H1 (cell line): ENCODE data around the gene RASA4B. TPM values are rescaled to one million over a fixed set of nuclear protein-coding genes. Genes with fewer than 3 reads are reported as not detected.
A peak's percentile ranks its signal among the peaks of the same experiment; 100 is the strongest.

Experiments used
- CTCF ChIA-PET: fragments of 300-600 bp; sonication (Branson Sonifier 250); formaldehyde crosslinking; loops from one replicate; lab custom pipeline; 2021; ENCODE audit not compliant: partially characterized antibody; lab: Charles Lee
- POLR2A ChIA-PET: fragments of 300-600 bp; sonication (Branson Sonifier 250); formaldehyde crosslinking; loops from one replicate; lab custom pipeline; 2021; ENCODE audit warnings: inconsistent platforms; ENCODE audit not compliant: partially characterized antibody; lab: Charles Lee
- DNase-seq, 2 experiments: peaks; one replicate each; pipeline versions ENCODE4 v3.0.0 to v3.0.0-alpha.2; 2010 to 2022; ENCODE audit warnings: low spot score in 2 of 2, low read depth in 1 of 2, mixed read lengths in 1 of 2
- FAIRE-seq: peaks from 2 replicates; lab custom pipeline; 2011; peaks lifted over from hg19 to GRCh38; lab: Jason Lieb, UNC
- H2AFZ ChIP-seq: 2 replicates; pipeline ENCODE4 v1.8.1; 2012; ENCODE audit warnings: low read length, inconsistent platforms
- H2AK5ac ChIP-seq: 2 replicates; pipeline ENCODE4 v1.6.1; 2013; ENCODE audit warnings: low read depth, low read length
- H2BK120ac ChIP-seq: replicated peaks from 2 replicates; pipeline ENCODE3; 2013; ENCODE audit warnings: low read depth, low read length, inconsistent platforms
- H2BK12ac ChIP-seq: 2 replicates; pipeline ENCODE4 v1.6.1; 2013; ENCODE audit warnings: low read depth, low read length
- H2BK15ac ChIP-seq: 2 replicates; pipeline ENCODE4 v1.6.1; 2013; ENCODE audit warnings: low read length
- H2BK20ac ChIP-seq: 2 replicates; pipeline ENCODE4 v1.6.1; 2013; ENCODE audit warnings: low read length
- H2BK5ac ChIP-seq: 2 replicates; pipeline ENCODE4 v1.6.1; 2013; ENCODE audit warnings: low read depth, low read length
- H3K14ac ChIP-seq: 2 replicates; pipeline ENCODE4 v1.6.1; 2013; ENCODE audit warnings: inconsistent platforms; ENCODE audit not compliant: insufficient read length
- H3K18ac ChIP-seq: 2 replicates; pipeline ENCODE4 v1.6.1; 2013; ENCODE audit warnings: low read length; ENCODE audit errors: extremely low read depth
- H3K23ac ChIP-seq: 2 replicates; pipeline ENCODE4 v1.6.1; 2013; ENCODE audit warnings: inconsistent platforms; ENCODE audit not compliant: insufficient read length
- H3K23me2 ChIP-seq: 2 replicates; pipeline ENCODE4 v1.6.1; 2013; ENCODE audit warnings: low read depth, low read length
- H3K27ac ChIP-seq: 2 replicates; pipeline ENCODE4 v1.6.1; 2011; ENCODE audit warnings: low read depth, low read length, inconsistent platforms
- H3K27me3 ChIP-seq, 4 experiments: replicated peaks in 1 of 4; 1 replicate in 1 of 4; 2 replicates in 3 of 4; pipeline versions ENCODE4 v1.6.1 to v1.8.1; 2011 to 2013; ENCODE audit warnings: low read length in 3 of 4, mild to moderate bottlenecking in 3 of 4, inconsistent platforms in 2 of 4, mixed read lengths in 2 of 4, moderate library complexity in 1 of 4; ENCODE audit not compliant: control insufficient read depth in 3 of 4, insufficient read depth in 3 of 4; ENCODE audit errors: extremely low read depth in 1 of 4
- H3K36me3 ChIP-seq, 4 experiments: 2 replicates each; pipeline versions ENCODE4 v1.6.1 to v1.8.1; 2011 to 2013; ENCODE audit warnings: mild to moderate bottlenecking in 4 of 4, low read length in 3 of 4, moderate library complexity in 2 of 4, control low read depth in 1 of 4, inconsistent platforms in 1 of 4; ENCODE audit not compliant: insufficient read depth in 4 of 4, control insufficient read depth in 2 of 4
- H3K4ac ChIP-seq: replicated peaks from 2 replicates; pipeline ENCODE3; 2013; ENCODE audit warnings: low read length, low read depth, mixed read lengths, inconsistent platforms; ENCODE audit not compliant: insufficient read length
- H3K4me1 ChIP-seq, 4 experiments: replicated peaks in 1 of 4; 1 replicate in 1 of 4; 2 replicates in 3 of 4; pipeline versions ENCODE4 v1.6.1 to v1.8.1; 2011 to 2013; ENCODE audit warnings: low read length in 3 of 4, inconsistent platforms in 2 of 4, mixed read lengths in 1 of 4; ENCODE audit not compliant: insufficient read depth in 4 of 4, control insufficient read depth in 3 of 4
- H3K4me2 ChIP-seq, 2 experiments: 2 replicates each; pipeline versions ENCODE4 v1.6.1 to v1.8.1; 2011 to 2013; ENCODE audit warnings: low read depth in 2 of 2, low read length in 2 of 2, control low read depth in 1 of 2, inconsistent platforms in 1 of 2, mild to moderate bottlenecking in 1 of 2; ENCODE audit not compliant: insufficient read depth in 1 of 2
- H3K4me3 ChIP-seq, 4 experiments: fragments of 200-600, 300-600 bp in 1 of 4; sonication (generic), shearing (Covaris generic), sonication (Bioruptor Twin) in 1 of 4; 2 replicates each; pipeline versions ENCODE4 v1.5.1 to v1.8.1; 2011 to 2016; ENCODE audit warnings: low read length in 4 of 4, low read depth in 3 of 4, control low read depth in 2 of 4, inconsistent platforms in 2 of 4, mild to moderate bottlenecking in 2 of 4, mixed read lengths in 1 of 4, moderate library complexity in 1 of 4; ENCODE audit not compliant: insufficient read depth in 2 of 4; ENCODE audit errors: extremely low read depth in 1 of 4
- H3K56ac ChIP-seq: replicated peaks from 2 replicates; pipeline ENCODE3; 2013; ENCODE audit warnings: low read depth, mild to moderate bottlenecking, mixed read lengths, low read length, inconsistent platforms; ENCODE audit not compliant: insufficient read length
- H3K79me1 ChIP-seq: 2 replicates; pipeline ENCODE4 v1.6.1; 2013; ENCODE audit warnings: low read depth, low read length, control low read depth
- H3K79me2 ChIP-seq, 2 experiments: 2 replicates each; pipeline versions ENCODE4 v1.6.1 to v1.8.1; 2012 to 2013; ENCODE audit warnings: low read length in 2 of 2, mild to moderate bottlenecking in 2 of 2, inconsistent platforms in 1 of 2; ENCODE audit not compliant: insufficient read depth in 2 of 2, control insufficient read depth in 1 of 2
- H3K9ac ChIP-seq, 4 experiments: replicated peaks in 1 of 4; 1 replicate in 1 of 4; 2 replicates in 3 of 4; pipeline versions ENCODE4 v1.6.1 to v1.8.1; 2011 to 2013; ENCODE audit warnings: low read depth in 3 of 4, low read length in 3 of 4, control low read depth in 2 of 4, mild to moderate bottlenecking in 2 of 4, moderate library complexity in 2 of 4, inconsistent platforms in 1 of 4; ENCODE audit errors: extremely low read depth in 1 of 4
- H3K9me3 ChIP-seq, 2 experiments: 2 replicates each; pipeline versions ENCODE4 v1.6.1 to v1.8.1; 2012 to 2013; ENCODE audit warnings: mild to moderate bottlenecking in 2 of 2, moderate library complexity in 2 of 2, control low read depth in 1 of 2, inconsistent platforms in 1 of 2, low read depth in 1 of 2, low read length in 1 of 2, mixed read lengths in 1 of 2; ENCODE audit not compliant: insufficient read depth in 2 of 2
- H4K20me1 ChIP-seq, 2 experiments: replicated peaks in 1 of 2; 2 replicates each; pipeline versions ENCODE3 to v1.8.1; 2011 to 2013; ENCODE audit warnings: inconsistent platforms in 2 of 2, low read length in 2 of 2, mild to moderate bottlenecking in 1 of 2; ENCODE audit not compliant: insufficient read depth in 2 of 2, control insufficient read depth in 1 of 2
- H4K5ac ChIP-seq: 2 replicates; pipeline ENCODE4 v1.6.1; 2013; ENCODE audit warnings: low read length, low read depth, mixed read lengths, inconsistent platforms; ENCODE audit not compliant: insufficient read length
- H4K8ac ChIP-seq: 2 replicates; pipeline ENCODE4 v1.8.0; 2013; ENCODE audit warnings: mild to moderate bottlenecking, moderate library complexity, low read length, inconsistent platforms; ENCODE audit not compliant: insufficient read depth; ENCODE audit errors: extremely low read depth
- H4K91ac ChIP-seq: replicated peaks from 2 replicates; pipeline ENCODE3; 2013; ENCODE audit warnings: low read length, mixed read lengths, inconsistent platforms; ENCODE audit not compliant: insufficient read length
- ATF2 ChIP-seq: IDR thresholded peaks from 2 replicates; pipeline ENCODE4 v1.6.1; 2012; ENCODE audit warnings: low read length, inconsistent platforms
- CBX5 ChIP-seq: fragments of 300-800, 300-1000 bp; sonication (generic); IDR thresholded peaks from 2 replicates; pipeline ENCODE4 v1.7.1; 2016; ENCODE audit warnings: antibody characterized with exemption, low read length, low read depth
- CBX8 ChIP-seq: fragments of 300-800, 300-1000 bp; sonication (generic); IDR thresholded peaks from 2 replicates; pipeline ENCODE4 v1.7.1; 2016; ENCODE audit warnings: low read depth, low read length, borderline replicate concordance
- EZH2 ChIP-seq: fragments of 200-600 bp; sonication (generic); IDR thresholded peaks from 2 replicates; pipeline ENCODE4 v1.7.1; 2012; ENCODE audit warnings: low read depth, mild to moderate bottlenecking, moderate library complexity, low read length, inconsistent platforms; ENCODE audit not compliant: severe bottlenecking
- JUN ChIP-seq: IDR thresholded peaks from 2 replicates; pipeline ENCODE4 v1.6.1; 2011; ENCODE audit warnings: low read depth, mild to moderate bottlenecking, improper control_type of control experiment, low read length
- KDM1A ChIP-seq: fragments of 200-600, 300-600 bp; sonication (generic); IDR thresholded peaks from 2 replicates; pipeline ENCODE4 v1.7.1; 2016; ENCODE audit warnings: mild to moderate bottlenecking, low read length, borderline replicate concordance
- RAD21 ChIP-seq, 2 experiments: IDR thresholded peaks in 1 of 2; conservative IDR thresholded peaks in 1 of 2; 2 replicates each; pipeline ENCODE4 v1.6.1; 2011; ENCODE audit warnings: low read depth in 2 of 2, low read length in 2 of 2, improper control_type of control experiment in 1 of 2, inconsistent platforms in 1 of 2, mild to moderate bottlenecking in 1 of 2, moderate library complexity in 1 of 2
- TAF7 ChIP-seq: optimal IDR thresholded peaks from 2 replicates; pipeline ENCODE3; 2011; ENCODE audit warnings: low read depth, mild to moderate bottlenecking, inconsistent platforms, low read length, moderate library complexity, borderline replicate concordance
- WGBS, 2 experiments: shearing (Covaris generic) in 1 of 2; methylation state at CpG; one replicate each; pipeline versions ENCODE4 v1.1.6 to v1.1.7; 2013 to 2015; ENCODE audit warnings: low lambda C conversion rate in 2 of 2, mixed read lengths in 2 of 2, inconsistent platforms in 1 of 2, low coverage in 1 of 2, missing lambda C conversion rate in 1 of 2; ENCODE audit not compliant: insufficient replicate concordance in 2 of 2, insufficient coverage in 1 of 2, insufficient read length in 1 of 2; ENCODE audit errors: extremely low coverage in 1 of 2, missing lambda C conversion rate in 1 of 2; 5-methylcytosine and 5-hydroxymethylcytosine counted together
- polyA plus RNA-seq, 7 experiments: library from polyadenylated mRNA; depleted of rRNA in 3 of 7; stranded (reverse) in 5 of 7; unstranded in 2 of 7; fragments of >200 nt in 5 of 7; fragments of 200-250 nt in 2 of 7; gene quantifications; 1 replicate in 5 of 7; 2 replicates in 1 of 7; 4 replicates in 1 of 7; pipeline versions ENCODE4 v1.2.1 to v1.2.3, GENCODE V29; 2011 to 2013; ENCODE audit warnings: missing spikeins in 2 of 7, mixed read lengths in 2 of 7
- total RNA-seq: library from RNA; stranded (reverse); fragmentation: NEBNext Ultra II Directional; extraction: Animal tissue kit (Norgen Biotek cat#: 25700); gene quantifications from 2 replicates; pipeline ENCODE4 v1.2.1, GENCODE V29; 2021

Gene RASA4B
- total and polyA plus RNA-seq, 2 of the 8 experiments (the other 6 are each of a cell fraction or from before 2014, with no cell fraction given), result 3.4 to 6.7 TPM

GRCh38 chr7:102468478-102469350 is 48.9 kb downstream of the RASA4B start:
- no peak overlapping the region for H3K4me2 ChIP-seq
- H3K4me1 ChIP-seq, result peaks cover 0 to 7% (median under 1%) of the 10 kb centered on the region in 4 experiments; a peak in 3 of 7 replicates
- POLR2A ChIA-PET, result interaction anchor here (0.5 to 3.5 kb wide), 4 partner anchors 10 to 357 kb away, joined by 3 to 11 read pairs (median 4); no protein-coding TSS in a partner anchor
- no peaks in the 10 kb centered on the region for H3K9me3 ChIP-seq
- peaks cover 0 to 7% of the 10 kb centered on the region in 2 experiments; a peak in 2 of 4 replicates for H3K79me2 ChIP-seq
- no peak overlapping the region for H3K18ac ChIP-seq
- no peak overlapping the region for H3K4ac ChIP-seq
- no peak overlapping the region for H2BK5ac ChIP-seq
- peaks cover 2 to 14% (median 8%) of the 10 kb centered on the region in 4 experiments; a peak in 6 of 8 replicates for H3K36me3 ChIP-seq
- DNase-seq (peak in 1 of 2 experiments; percentile 44), FAIRE-seq (no peak)
- peaks cover 5% of the 10 kb centered on the region; the same call in 1 of the 2 replicates for H3K23me2 ChIP-seq
- H3K27me3 ChIP-seq, result no peaks in the 10 kb centered on the region; a peak in 1 of 7 replicates
- CTCF ChIA-PET, result interaction anchor here (1.2 to 2.1 kb wide), 4 partner anchors 10 to 56 kb away, joined by 3 to 7 read pairs (median 5); no protein-coding TSS in a partner anchor
- no peak overlapping the region for H2BK20ac ChIP-seq
- no peak overlapping the region for H4K5ac ChIP-seq
- H2BK120ac ChIP-seq, result no peak overlapping the region
- no peak overlapping the region for H2BK15ac ChIP-seq
- no peak overlapping the region for H3K4me3 ChIP-seq
- H3K14ac ChIP-seq, result no peak overlapping the region
- H4K8ac ChIP-seq, result no peak overlapping the region
- no peak overlapping the region for H2AFZ ChIP-seq
- H3K56ac ChIP-seq, result no peak overlapping the region
- H2AK5ac ChIP-seq, result no peak overlapping the region
- 87% methylated on average over 37 of the region's 40 CpGs; no CpG with 5 or more reads in 1 of the 2 experiments for WGBS, 2 experiments
- H3K9ac ChIP-seq, result no peak overlapping the region
- no peak overlapping the region for H3K23ac ChIP-seq
- no peak overlapping the region for H3K27ac ChIP-seq
- H4K20me1 ChIP-seq, result peaks cover 0 to 12% of the 10 kb centered on the region in 2 experiments
- no peak overlapping the region for H4K91ac ChIP-seq
- no peak overlapping the region for H2BK12ac ChIP-seq
- peaks cover 2% of the 10 kb centered on the region; the same call in 1 of the 2 replicates for H3K79me1 ChIP-seq
- no peak for TF ChIP-seq TAF7
- TF ChIP-seq JUN, result no peak
- TF ChIP-seq KDM1A, result no peak
- no peak for TF ChIP-seq CBX8
- TF ChIP-seq RAD21 (IDR thresholded peaks at IDR 0.05 in 1 of 2, conservative IDR thresholded peaks at IDR 0.05 in 1 of 2; ENCODE audit: low read depth in 2 of 2, low read length in 2 of 2), result no peak
- TF ChIP-seq ATF2, result no peak
- TF ChIP-seq CBX5, result no peak
- no peak for TF ChIP-seq EZH2
